Pons (tissue), 1 donor: ENCODE data around the gene ARHGEF1.

ENCODE experiments used
- DNase-seq: peaks from one replicate; pipeline ENCODE4 v3.0.0-alpha.2; 2016; ENCODE audit warnings: low spot score

Gene ARHGEF1

DNA sequence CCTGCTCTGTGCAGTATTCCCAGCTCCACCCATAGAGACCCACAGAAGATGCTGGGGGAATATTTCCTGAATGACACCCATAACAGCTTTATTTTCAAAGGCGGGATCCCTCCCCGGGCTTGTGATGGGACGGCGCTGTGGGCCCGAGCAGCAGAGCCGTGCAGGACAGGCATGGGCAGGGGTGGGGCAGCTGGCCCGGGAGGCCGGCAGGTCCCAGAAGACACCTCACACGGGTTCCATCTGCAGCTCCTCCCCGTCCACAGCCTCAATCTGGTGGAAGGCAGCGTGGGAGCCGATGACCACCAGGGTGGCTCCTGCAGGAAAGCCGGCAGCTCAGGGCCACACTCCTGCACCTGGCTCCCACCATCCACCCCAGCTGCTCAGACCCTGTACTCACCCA, 73.6 kb downstream of the ARHGEF1 start:
- no peak for DNase-seq
